ENCODE measurements around the gene DCX. TPM values are rescaled to one million over a fixed set of nuclear protein-coding genes. Genes with fewer than 3 reads are reported as not detected.

DCX gene
- total and polyA plus RNA-seq, 2 experiments from 2014 or later = 0.34 to 1.2 TPM

GRCh38 chrX:111394569-111394968, 17.4 kb downstream of the DCX start:
- Histone ChIP-seq H3K9me2 (replicated peaks; ENCODE audit: insufficient read depth) (no peaks in the 10 kb centered on the region), H3K36me3 (replicated peaks; ENCODE audit: insufficient read depth, low read depth) (no peaks in the 10 kb centered on the region), H3K4me3 (no peak overlapping the region), H3K4me1 (ENCODE audit: insufficient read depth) (no peaks in the 10 kb centered on the region), H3K4me2 (no peak overlapping the region), H3K79me2 (no peaks in the 10 kb centered on the region), H4K20me1 (ENCODE audit: insufficient read depth, poor library complexity, severe bottlenecking) (no peaks in the 10 kb centered on the region), H3K9me3 (ENCODE audit: low read depth) (no peaks in the 10 kb centered on the region), H3K27ac (no peak overlapping the region), H2AFZ (no peak overlapping the region), H3K27me3 (no peaks in the 10 kb centered on the region)
- DNase-seq (ENCODE audit: low spot score) = no peak
- WGBS (ENCODE audit: low lambda C conversion rate, missing lambda C conversion rate) = 38% methylated on average over 1 of the region's 1 CpG
- TF ChIP-seq CTCF (IDR thresholded peaks at IDR 0.05; ENCODE audit: poor library complexity) = no peak
- no peak for TF ChIP-seq EZH2phosphoT487 (IDR thresholded peaks at IDR 0.05; ENCODE audit: low read depth, severe bottlenecking, unreplicated experiment)
- no peak for TF ChIP-seq EZH2 (IDR thresholded peaks at IDR 0.05; ENCODE audit: borderline replicate concordance)

GRCh38 chrX:111387470-111388070, 24.4 kb downstream of the DCX start:
- 29% methylated on average over 3 of the region's 3 CpGs for WGBS (ENCODE audit: low lambda C conversion rate, missing lambda C conversion rate)
- Histone ChIP-seq H3K27me3 (no peaks in the 10 kb centered on the region), H3K4me2 (no peak overlapping the region), H3K36me3 (replicated peaks; ENCODE audit: insufficient read depth, low read depth) (no peaks in the 10 kb centered on the region), H3K27ac (no peak overlapping the region), H3K9me3 (ENCODE audit: low read depth) (no peaks in the 10 kb centered on the region), H3K79me2 (no peaks in the 10 kb centered on the region), H3K4me3 (no peak overlapping the region), H3K9me2 (replicated peaks; ENCODE audit: insufficient read depth) (no peaks in the 10 kb centered on the region), H2AFZ (no peak overlapping the region), H3K4me1 (ENCODE audit: insufficient read depth) (no peaks in the 10 kb centered on the region), H4K20me1 (ENCODE audit: insufficient read depth, poor library complexity, severe bottlenecking) (no peaks in the 10 kb centered on the region)
- no peak for DNase-seq (ENCODE audit: low spot score)
- TF ChIP-seq EZH2phosphoT487 (IDR thresholded peaks at IDR 0.05; ENCODE audit: low read depth, severe bottlenecking, unreplicated experiment) (no peak), CTCF (IDR thresholded peaks at IDR 0.05; ENCODE audit: poor library complexity) (no peak), EZH2 (IDR thresholded peaks at IDR 0.05; ENCODE audit: borderline replicate concordance) (no peak)

GRCh38 chrX:111386615-111387233, 25.3 kb downstream of the DCX start:
- Histone ChIP-seq H3K4me1 (ENCODE audit: insufficient read depth) (no peaks in the 10 kb centered on the region), H3K9me3 (ENCODE audit: low read depth) (no peaks in the 10 kb centered on the region), H3K27me3 (no peaks in the 10 kb centered on the region), H3K9me2 (replicated peaks; ENCODE audit: insufficient read depth) (no peaks in the 10 kb centered on the region), H3K4me3 (no peak overlapping the region), H3K4me2 (no peak overlapping the region), H3K79me2 (no peaks in the 10 kb centered on the region), H3K36me3 (replicated peaks; ENCODE audit: insufficient read depth, low read depth) (no peaks in the 10 kb centered on the region), H3K27ac (no peak overlapping the region), H4K20me1 (ENCODE audit: insufficient read depth, poor library complexity, severe bottlenecking) (no peaks in the 10 kb centered on the region), H2AFZ (no peak overlapping the region)
- no peak for DNase-seq (ENCODE audit: low spot score)
- TF ChIP-seq EZH2 (IDR thresholded peaks at IDR 0.05; ENCODE audit: borderline replicate concordance) = no peak
- TF ChIP-seq EZH2phosphoT487 (IDR thresholded peaks at IDR 0.05; ENCODE audit: low read depth, severe bottlenecking, unreplicated experiment) = no peak
- TF ChIP-seq CTCF (IDR thresholded peaks at IDR 0.05; ENCODE audit: poor library complexity) = no peak
- 87% methylated on average over 5 of the region's 5 CpGs for WGBS (ENCODE audit: low lambda C conversion rate, missing lambda C conversion rate)

All from hepatocyte (in vitro differentiated cells).